GM13976 (cell line): Measurements from ENCODE around the gene NOD1.
A peak's percentile ranks its signal among the peaks of the same experiment; 100 is the strongest.

Experiments
- DNase-seq: peaks from one replicate; pipeline ENCODE4 v3.0.0; 2012; ENCODE audit warnings: low spot score
- in situ Hi-C: fragments of 300-500 bp; cut with MboI; formaldehyde crosslinking; loops from one replicate; pipeline ENCODE4 v1.12.0; 2022; ENCODE audit warnings: low sequenced_read_pairs, mixed read lengths, inconsistent platforms; ENCODE audit not compliant: unreplicated experiment
- TF ChIP-seq, protein P1 (sequence below): IDR thresholded peaks from 2 replicates; pipeline ENCODE4 v1.5.1; 2012; ENCODE audit warnings: borderline replicate concordance, mild to moderate bottlenecking; ENCODE audit not compliant: insufficient read depth; ENCODE audit errors: extremely low read depth, missing control alignments, control extremely low read depth

NOD1 gene

DNA sequence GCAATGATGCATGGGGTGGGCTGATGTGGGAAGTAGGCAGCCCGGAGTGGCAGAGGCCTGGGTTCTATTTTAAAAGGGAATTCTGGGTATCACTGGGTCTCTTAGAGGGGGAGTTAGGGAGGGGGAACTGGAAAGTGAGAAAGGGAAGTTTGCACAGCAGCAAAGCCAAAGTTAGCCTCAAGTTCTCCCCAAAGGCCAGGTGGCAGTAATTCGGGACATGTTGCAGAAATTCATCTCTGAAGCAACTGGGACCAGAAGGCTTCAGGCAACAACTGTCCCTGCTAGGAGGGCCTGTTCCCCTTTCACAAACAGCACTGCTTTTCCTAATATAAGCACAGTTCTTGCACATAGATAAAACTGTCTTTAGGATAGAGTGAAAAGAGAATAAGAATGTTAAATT, 67.4 kb downstream of the NOD1 start:
- TF ChIP-seq, protein P1, sequence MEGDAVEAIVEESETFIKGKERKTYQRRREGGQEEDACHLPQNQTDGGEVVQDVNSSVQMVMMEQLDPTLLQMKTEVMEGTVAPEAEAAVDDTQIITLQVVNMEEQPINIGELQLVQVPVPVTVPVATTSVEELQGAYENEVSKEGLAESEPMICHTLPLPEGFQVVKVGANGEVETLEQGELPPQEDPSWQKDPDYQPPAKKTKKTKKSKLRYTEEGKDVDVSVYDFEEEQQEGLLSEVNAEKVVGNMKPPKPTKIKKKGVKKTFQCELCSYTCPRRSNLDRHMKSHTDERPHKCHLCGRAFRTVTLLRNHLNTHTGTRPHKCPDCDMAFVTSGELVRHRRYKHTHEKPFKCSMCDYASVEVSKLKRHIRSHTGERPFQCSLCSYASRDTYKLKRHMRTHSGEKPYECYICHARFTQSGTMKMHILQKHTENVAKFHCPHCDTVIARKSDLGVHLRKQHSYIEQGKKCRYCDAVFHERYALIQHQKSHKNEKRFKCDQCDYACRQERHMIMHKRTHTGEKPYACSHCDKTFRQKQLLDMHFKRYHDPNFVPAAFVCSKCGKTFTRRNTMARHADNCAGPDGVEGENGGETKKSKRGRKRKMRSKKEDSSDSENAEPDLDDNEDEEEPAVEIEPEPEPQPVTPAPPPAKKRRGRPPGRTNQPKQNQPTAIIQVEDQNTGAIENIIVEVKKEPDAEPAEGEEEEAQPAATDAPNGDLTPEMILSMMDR, result no peak
- peak; percentile 11 for DNase-seq
- in situ Hi-C loops, result loop anchor here (25.0 kb wide), 1 partner anchor 249 kb away; no protein-coding TSS in a partner anchor

DNA sequence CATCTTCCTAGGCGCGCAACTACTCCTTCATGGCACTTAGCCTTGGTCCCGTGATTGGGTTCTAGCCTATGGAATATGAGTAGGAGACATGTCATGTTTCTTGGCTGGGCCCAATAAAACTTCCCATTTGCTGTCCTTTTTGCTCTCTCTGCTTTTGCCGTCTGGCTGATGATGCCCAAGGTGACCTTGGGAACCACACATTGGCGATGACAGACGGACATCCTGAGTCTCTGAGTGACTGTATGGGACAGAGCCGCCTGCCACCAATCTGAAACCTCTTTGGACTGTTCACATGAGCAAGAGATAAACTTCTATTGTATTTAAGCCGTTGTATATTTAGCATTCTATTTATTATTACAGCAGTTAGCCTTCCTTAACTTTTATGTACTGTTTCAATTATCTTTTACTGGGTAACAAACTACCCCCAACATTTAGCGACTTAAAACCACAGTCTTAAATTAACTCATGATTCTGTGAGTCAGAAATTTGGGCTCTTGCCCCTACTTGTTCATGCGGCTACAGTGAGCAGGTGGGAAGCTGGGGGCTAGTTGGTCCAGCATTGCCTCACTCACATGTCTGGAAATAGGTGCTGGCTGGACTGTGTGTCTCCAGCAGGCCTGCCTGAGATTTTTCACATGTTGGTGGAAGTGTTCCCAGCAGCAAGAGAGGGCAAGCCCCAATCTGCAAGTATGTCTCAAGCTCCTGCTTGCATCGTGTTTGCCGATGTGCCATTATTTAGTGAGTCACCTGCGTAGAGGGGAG, 71.7 kb downstream of the NOD1 start:
- in situ Hi-C loops, result loop anchor here (25.0 kb wide), 1 partner anchor 245 kb away; no protein-coding TSS in a partner anchor
- TF ChIP-seq, protein P1, result no peak
- DNase-seq, result no peak

DNA sequence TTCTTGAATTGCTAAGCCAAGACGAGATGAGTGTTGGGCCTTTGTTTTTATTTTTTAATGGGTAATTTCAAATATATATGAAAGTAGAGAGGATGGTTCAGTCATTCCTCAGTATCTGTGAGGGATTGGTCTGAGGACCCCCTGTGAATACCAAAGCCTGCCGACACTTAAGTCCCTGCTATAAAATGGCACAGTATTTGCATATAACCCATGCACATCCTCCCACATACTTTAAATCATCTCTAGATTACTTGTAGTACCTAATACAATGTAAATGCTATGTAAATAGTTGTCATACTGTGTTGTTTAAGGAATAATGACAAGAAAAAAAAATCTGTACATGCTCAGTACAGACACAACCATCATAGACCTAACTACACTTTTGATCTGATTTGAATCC, 73.4 kb downstream of the NOD1 start:
- DNase-seq, result no peak
- in situ Hi-C loops, result loop anchor here (25.0 kb wide), 1 partner anchor 243 kb away; no protein-coding TSS in a partner anchor

DNA sequence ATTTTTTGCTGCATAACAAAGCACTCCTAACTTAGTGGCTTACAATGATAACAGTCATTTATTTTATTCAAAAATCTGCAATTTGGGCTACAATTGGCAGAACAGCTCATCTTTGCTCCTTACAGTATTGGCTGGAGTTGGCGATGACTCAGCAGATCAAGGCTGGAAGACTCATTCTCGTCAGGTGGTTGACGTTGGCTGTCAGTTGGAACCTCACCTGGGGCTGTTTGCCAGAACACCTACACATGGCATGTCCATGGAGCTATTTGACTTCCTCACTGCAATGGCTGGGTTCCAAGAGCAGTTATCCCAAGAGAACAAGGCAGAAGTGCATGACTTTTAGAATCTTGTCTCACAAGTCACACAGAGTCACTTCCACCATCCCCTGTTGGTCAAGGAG, 75.1 kb downstream of the NOD1 start:
- in situ Hi-C loops, result loop anchor here (25.0 kb wide), 1 partner anchor 241 kb away; no protein-coding TSS in a partner anchor
- DNase-seq, result no peak
- TF ChIP-seq, protein P1, result no peak

More for the DNA sequence above, 73.4 kb downstream of the NOD1 start:
- TF ChIP-seq, protein P1, result no peak

DNA sequence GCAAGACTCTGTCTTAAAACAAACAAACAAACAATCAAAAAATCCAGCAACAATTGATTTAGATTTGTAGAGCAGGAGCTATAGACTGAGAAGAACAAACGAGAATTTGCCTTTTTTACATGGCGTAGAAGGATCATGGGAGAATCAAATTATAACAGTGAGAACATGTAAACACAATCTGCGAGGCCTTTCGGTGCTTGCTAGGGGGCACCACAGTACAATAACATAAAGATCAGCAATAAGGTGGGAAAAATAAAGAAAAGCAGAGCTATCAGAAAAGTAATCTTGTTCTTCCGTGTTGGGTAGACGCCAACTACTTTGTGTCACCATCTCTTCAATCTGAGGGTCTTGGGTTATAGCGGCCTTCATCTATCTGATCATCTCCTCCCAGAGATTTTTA, 82.2 kb downstream of the NOD1 start:
- in situ Hi-C loops, result no loop called here
- no peak for DNase-seq
- TF ChIP-seq, protein P1, result peak; percentile 12

DNA sequence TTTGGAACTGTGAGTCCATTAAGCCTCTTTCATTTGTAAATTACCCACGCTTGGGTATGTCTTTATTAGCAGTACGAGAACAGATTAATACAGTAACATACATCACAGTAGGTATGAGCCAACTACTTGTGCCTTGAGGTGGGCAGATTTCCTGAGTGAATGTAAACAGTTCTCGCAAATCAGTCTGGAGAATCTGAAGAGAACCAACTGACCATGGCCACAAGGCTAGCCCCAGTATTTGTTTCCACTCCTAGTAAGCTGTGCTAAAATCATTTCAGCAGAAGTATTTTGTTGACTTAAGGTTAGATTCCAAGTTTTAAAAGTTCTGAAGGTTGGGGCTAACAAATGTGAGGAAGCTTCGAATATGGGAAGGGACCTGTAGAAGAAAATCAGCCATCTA, 82.9 kb downstream of the NOD1 start:
- no peak for DNase-seq
- TF ChIP-seq, protein P1, result no peak
- in situ Hi-C loops, result no loop called here

DNA sequence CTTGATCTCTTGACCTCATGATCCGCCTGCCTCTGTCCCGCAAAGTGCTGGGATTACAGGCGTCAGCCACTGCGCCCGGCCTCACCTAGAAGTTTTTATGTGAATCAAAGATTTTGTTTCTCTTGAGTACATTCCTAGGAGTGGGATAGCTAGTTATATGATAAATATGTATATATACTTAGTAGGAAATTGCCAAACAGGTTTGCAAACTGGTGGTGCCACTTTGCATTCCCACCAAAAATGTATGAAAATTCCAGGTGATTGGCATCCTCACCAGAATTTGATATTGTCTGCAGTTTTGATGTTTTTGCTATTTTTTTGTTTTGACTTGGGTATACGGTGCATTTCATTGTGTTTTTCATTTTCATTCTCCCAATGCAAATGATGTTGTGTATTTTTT, 86.8 kb downstream of the NOD1 start:
- in situ Hi-C loops, result no loop called here
- DNase-seq, result no peak
- TF ChIP-seq, protein P1, result no peak
